Measurements from ENCODE around the gene CPEB3.

DNA sequence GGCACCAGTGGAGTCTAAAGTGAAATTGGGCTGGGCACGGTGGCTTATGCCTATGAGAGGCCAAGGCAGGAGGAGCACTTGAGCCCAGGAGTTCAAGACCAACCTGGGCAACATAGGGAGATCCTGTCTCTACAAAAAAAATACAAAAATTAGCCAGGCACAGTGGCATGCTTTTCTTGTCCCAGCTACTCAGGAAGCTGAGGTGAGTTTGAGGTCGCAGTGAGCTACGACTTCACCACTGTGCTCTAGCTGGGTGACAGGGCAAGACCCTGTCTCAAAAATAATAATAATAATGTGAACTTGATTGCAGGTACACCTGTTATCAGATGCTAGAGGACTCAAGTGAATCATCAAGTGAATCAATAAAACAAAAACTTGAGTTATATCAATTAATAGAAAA is 259.3 kb downstream of the CPEB3 start:
- TF ChIP-seq CTCF (IDR thresholded peaks at IDR 0.05) (no peak), POLR2A (IDR thresholded peaks at IDR 0.05) (no peak)

Measured in testis (tissue), 2 donors.